Parathyroid adenoma (tissue), 2 donors: ENCODE measurements around the gene SEMA3A.
A peak's percentile ranks its signal among the peaks of the same experiment; 100 is the strongest.

Experiments
- H2AFZ ChIP-seq: fragments of 300-600 bp; sonication (generic); one replicate; pipeline ENCODE4 v1.7.0; 2017; ENCODE audit warnings: antibody characterized with exemption, mild to moderate bottlenecking
- H3K27ac ChIP-seq: fragments of 300-600 bp; sonication (generic); one replicate; pipeline ENCODE4 v1.7.0; 2017
- H3K27me3 ChIP-seq: fragments of 300-600 bp; sonication (generic); one replicate; pipeline ENCODE4 v1.7.0; 2017; ENCODE audit warnings: low read length; ENCODE audit not compliant: control insufficient read depth, insufficient read depth
- H3K36me3 ChIP-seq: fragments of 300-600 bp; sonication (generic); one replicate; pipeline ENCODE4 v1.7.0; 2017; ENCODE audit warnings: low read length; ENCODE audit not compliant: control insufficient read depth, insufficient read depth
- H3K4me1 ChIP-seq: fragments of 300-600 bp; sonication (generic); one replicate; pipeline ENCODE4 v1.7.0; 2017; ENCODE audit warnings: control low read depth
- H3K4me2 ChIP-seq: fragments of 300-600 bp; sonication (generic); one replicate; pipeline ENCODE4 v1.7.0; 2017; ENCODE audit warnings: low read length
- H3K4me3 ChIP-seq: fragments of 300-600 bp; sonication (generic); one replicate; pipeline ENCODE4 v1.7.0; 2017; ENCODE audit warnings: low read depth, low read length
- H3K79me2 ChIP-seq: fragments of 300-600 bp; sonication (generic); one replicate; pipeline ENCODE4 v1.7.0; 2017; ENCODE audit warnings: control low read depth
- H3K9ac ChIP-seq: fragments of 300-600 bp; sonication (generic); one replicate; pipeline ENCODE4 v1.7.0; 2017; ENCODE audit warnings: mild to moderate bottlenecking
- H3K9me3 ChIP-seq: fragments of 300-600 bp; sonication (generic); one replicate; pipeline ENCODE4 v1.7.0; 2017; ENCODE audit warnings: low read length; ENCODE audit not compliant: control insufficient read depth
- CTCF ChIP-seq: fragments of 300-600 bp; sonication (generic); IDR thresholded peaks from one replicate; pipeline ENCODE4 v1.7.0; 2017; ENCODE audit warnings: antibody characterized with exemption, mild to moderate bottlenecking
- donor health status: primary hyperparathyroidism.

Gene SEMA3A

DNA sequence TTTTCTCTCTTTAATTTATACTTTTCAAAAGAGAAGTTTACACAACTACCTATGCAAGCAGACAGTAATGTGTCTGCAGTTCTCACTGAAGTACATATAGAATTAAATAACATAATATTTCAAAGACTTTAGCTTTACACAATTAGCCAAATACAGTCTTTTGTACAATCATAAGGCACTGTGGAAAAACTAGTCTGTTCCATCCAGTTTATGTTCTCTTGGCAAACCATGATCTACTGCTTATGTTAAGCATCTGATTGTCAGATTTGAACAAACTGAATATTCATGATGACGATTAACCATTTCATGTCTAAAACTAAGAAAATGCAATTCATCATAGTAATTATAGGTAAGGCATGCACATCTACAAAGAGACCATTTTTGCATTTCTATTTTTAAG, 842 bp downstream of the SEMA3A start:
- Histone ChIP-seq H3K36me3 (no peaks in the 10 kb centered on the region), H3K27me3 (no peaks in the 10 kb centered on the region), H3K79me2 (no peaks in the 10 kb centered on the region), H3K4me3 (peak overlapping the region; percentile 73), H3K4me2 (no peak overlapping the region), H3K9ac (no peak overlapping the region), H3K27ac (no peak overlapping the region), H3K4me1 (no peaks in the 10 kb centered on the region), H3K9me3 (no peaks in the 10 kb centered on the region), H2AFZ (no peak overlapping the region)
- no peak for TF ChIP-seq CTCF

DNA sequence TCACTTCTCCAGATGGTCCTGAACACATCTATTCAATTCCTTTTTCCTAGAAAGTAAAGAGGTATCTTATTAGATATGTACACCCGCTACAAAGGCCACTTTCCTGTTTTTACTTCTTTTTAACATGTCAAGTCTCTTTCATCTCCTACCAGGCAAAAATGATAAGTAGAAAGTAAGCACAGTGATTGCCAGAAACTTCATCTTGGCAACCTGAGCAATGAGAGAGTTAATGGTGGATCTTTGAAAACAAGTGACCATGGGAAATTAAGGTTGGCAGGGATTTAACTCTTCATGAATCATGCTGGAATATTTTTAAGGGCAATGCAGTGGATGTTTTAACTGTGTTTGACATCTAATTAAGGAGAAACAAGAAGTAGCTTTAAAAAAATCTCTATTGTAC, 2.7 kb downstream of the SEMA3A start:
- Histone ChIP-seq H3K27me3 (no peaks in the 10 kb centered on the region), H3K79me2 (no peaks in the 10 kb centered on the region), H3K27ac (no peak overlapping the region), H3K9me3 (no peaks in the 10 kb centered on the region), H3K36me3 (no peaks in the 10 kb centered on the region), H3K9ac (no peak overlapping the region), H3K4me2 (no peak overlapping the region), H3K4me3 (no peak overlapping the region), H2AFZ (no peak overlapping the region), H3K4me1 (no peaks in the 10 kb centered on the region)
- no peak for TF ChIP-seq CTCF

DNA sequence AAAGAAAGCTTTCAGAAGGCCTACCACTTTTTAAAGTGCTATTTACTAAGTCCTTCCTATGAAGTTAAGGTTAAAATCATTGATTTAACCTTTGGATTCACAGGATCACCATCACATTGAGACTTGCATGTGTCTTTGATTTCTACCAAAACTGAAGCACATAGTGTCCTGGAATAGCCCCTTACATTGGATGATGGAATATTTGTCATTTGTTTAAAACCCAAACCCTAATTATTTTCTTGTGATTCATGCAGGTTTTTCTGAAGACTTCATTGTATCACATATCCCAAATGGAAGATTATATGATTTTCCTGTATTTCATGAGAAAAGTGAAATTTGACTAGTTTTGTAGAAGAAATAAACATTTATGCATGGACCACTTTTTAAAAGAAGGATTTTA, 3.3 kb downstream of the SEMA3A start:
- no peak overlapping the region for H3K4me3 ChIP-seq
- TF ChIP-seq CTCF = no peak
- H3K79me2 ChIP-seq = no peaks in the 10 kb centered on the region
- H3K36me3 ChIP-seq = no peaks in the 10 kb centered on the region
- no peaks in the 10 kb centered on the region for H3K27me3 ChIP-seq
- H3K4me1 ChIP-seq = no peaks in the 10 kb centered on the region
- no peak overlapping the region for H2AFZ ChIP-seq
- H3K4me2 ChIP-seq = no peak overlapping the region
- no peak overlapping the region for H3K9ac ChIP-seq
- H3K27ac ChIP-seq = no peak overlapping the region
- H3K9me3 ChIP-seq = no peaks in the 10 kb centered on the region

- no peaks in the 10 kb centered on the region for H3K9me3 ChIP-seq
- no peaks in the 10 kb centered on the region for H3K27me3 ChIP-seq
- H3K4me3 ChIP-seq = no peak overlapping the region
- no peak overlapping the region for H3K9ac ChIP-seq
- no peak overlapping the region for H3K4me2 ChIP-seq
- no peaks in the 10 kb centered on the region for H3K79me2 ChIP-seq
- no peaks in the 10 kb centered on the region for H3K4me1 ChIP-seq
- H3K27ac ChIP-seq = no peak overlapping the region
- H2AFZ ChIP-seq = no peak overlapping the region
- TF ChIP-seq CTCF = no peak
- H3K36me3 ChIP-seq = no peaks in the 10 kb centered on the region
These were observed 4.4 kb downstream of the SEMA3A start for GRCh38 chr7:84190016-84190705.

DNA sequence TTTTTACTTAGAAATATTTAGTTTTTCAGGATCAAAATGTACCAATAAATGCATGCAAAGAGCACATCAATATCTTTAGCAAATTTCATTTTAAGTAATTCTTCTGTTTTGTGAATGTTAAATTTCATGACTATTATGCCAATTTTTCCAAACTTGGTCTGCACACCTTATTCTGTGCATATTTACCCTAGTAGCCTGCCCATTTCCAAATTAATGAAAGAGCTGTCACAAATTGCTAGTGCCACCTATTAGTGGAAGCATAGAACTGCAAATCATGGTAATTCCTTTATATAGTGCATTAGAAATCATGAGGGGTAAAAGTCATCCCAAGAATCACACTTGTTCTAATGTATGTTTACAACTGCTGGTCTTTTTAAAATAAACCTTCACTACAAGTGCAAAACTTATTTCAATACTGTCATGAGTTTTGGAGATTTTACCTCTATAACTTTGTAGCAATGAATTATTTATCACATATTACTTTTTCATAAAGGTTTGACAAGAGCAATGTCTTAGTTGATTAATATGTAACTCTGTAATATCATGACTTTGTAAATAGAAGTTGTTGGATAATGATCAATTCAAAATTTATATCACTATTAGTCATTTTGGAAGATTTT, 5.7 kb downstream of the SEMA3A start:
- Histone ChIP-seq H3K4me2 (no peak overlapping the region), H3K79me2 (no peaks in the 10 kb centered on the region), H3K27me3 (no peaks in the 10 kb centered on the region), H3K36me3 (no peaks in the 10 kb centered on the region), H3K27ac (no peak overlapping the region), H3K9me3 (no peaks in the 10 kb centered on the region), H3K9ac (no peak overlapping the region), H3K4me3 (no peak overlapping the region), H2AFZ (no peak overlapping the region), H3K4me1 (no peaks in the 10 kb centered on the region)
- TF ChIP-seq CTCF = no peak
